HG03439 (cell line): ENCODE data around the gene PDGFC.

ENCODE experiments used
- ATAC-seq: cut with Tn5 transposase; IDR thresholded peaks from one replicate; pipeline ENCODE4 v1.9.1; 2021; ENCODE audit warnings: mild to moderate bottlenecking, moderate library complexity; ENCODE audit not compliant: unreplicated experiment

Gene PDGFC, protein sequence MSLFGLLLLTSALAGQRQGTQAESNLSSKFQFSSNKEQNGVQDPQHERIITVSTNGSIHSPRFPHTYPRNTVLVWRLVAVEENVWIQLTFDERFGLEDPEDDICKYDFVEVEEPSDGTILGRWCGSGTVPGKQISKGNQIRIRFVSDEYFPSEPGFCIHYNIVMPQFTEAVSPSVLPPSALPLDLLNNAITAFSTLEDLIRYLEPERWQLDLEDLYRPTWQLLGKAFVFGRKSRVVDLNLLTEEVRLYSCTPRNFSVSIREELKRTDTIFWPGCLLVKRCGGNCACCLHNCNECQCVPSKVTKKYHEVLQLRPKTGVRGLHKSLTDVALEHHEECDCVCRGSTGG

DNA sequence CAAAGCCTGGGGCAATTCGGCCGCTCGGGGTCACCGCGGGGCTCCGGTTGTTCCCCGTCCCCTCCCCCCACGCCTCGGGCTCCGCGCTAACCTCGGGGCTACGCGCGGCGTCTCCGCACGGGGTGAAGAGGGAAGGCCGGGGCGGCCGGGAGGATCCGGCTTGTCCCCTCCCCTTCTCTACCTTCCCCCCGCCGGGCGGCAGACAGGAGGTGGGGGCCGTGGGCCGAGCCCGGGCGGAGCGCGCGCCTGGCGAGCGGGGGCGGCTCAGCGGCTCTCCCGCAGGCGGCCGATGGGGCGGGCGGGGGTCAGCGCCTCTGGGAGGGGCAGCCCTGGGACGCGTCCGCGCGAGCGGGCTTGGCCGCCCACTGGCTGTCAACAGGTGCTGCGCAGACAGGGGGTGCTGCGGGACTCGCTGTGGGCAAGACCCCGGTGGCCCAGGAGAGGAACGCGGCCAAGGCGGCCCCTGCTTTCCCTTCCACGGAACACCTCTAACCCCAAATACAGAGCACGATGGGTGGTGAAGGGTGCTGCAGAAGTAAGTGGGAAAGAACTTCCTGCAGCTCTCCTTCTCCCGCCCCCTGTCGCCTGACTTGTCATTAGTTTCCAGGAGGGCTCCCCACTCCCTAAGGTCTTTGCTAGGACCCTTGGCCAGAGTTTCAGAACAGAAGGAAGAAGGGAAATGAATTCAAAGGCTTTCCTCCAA lies at the start of gene PDGFC:
Gene PDGFC, minus strand, starts transcription at position 124 of the 703 bp plus-strand sequence. CDS start 896 bp downstream, outside the sequence.
- ATAC-seq, result no peak

DNA sequence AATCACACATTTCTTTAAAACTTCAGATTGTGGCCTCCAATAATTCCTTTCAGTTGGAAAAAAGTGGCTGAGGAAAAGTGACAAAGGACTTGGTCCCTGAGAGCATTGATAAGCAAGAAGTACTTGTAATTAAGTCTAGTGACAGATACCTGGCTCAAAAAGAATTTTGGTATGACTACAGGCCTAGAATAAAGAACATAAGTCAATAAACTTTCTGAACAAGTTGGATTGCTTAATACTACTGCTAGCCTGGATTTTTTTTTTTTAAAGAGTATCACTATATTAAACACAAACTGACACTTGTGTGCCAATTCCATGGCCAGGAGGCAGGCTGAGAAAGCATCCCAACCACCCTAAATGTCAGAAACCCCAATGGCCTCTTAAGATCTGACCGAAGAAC lies 49.3 kb upstream of the PDGFC start:
- ATAC-seq, result no peak

DNA sequence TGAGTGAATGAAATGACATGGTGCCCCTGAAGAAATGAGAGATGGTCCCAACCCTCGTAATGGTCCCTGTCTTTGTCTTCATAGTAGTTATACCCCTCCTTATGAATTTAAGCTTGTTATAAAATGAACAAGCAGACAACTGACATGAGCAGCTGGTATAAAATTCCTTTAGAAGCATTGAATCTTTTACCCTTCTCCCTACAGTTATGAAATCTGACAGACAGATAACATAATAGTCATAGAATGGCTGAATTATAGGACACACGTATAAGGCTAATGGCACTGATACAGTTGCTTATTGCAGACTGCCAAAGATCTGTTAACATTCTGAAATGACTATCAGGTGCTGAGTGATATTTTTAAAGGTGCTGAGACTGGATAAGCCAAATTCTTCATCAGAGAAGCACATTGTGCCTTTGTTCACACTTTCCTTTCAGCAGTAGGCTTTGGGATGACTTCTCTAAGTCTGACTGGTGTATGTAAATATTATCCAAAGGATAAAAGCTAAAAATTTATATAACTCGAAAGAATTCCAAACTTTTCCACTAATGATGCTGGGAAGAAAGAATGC lies 47.4 kb upstream of the PDGFC start:
- ATAC-seq, result no peak

DNA sequence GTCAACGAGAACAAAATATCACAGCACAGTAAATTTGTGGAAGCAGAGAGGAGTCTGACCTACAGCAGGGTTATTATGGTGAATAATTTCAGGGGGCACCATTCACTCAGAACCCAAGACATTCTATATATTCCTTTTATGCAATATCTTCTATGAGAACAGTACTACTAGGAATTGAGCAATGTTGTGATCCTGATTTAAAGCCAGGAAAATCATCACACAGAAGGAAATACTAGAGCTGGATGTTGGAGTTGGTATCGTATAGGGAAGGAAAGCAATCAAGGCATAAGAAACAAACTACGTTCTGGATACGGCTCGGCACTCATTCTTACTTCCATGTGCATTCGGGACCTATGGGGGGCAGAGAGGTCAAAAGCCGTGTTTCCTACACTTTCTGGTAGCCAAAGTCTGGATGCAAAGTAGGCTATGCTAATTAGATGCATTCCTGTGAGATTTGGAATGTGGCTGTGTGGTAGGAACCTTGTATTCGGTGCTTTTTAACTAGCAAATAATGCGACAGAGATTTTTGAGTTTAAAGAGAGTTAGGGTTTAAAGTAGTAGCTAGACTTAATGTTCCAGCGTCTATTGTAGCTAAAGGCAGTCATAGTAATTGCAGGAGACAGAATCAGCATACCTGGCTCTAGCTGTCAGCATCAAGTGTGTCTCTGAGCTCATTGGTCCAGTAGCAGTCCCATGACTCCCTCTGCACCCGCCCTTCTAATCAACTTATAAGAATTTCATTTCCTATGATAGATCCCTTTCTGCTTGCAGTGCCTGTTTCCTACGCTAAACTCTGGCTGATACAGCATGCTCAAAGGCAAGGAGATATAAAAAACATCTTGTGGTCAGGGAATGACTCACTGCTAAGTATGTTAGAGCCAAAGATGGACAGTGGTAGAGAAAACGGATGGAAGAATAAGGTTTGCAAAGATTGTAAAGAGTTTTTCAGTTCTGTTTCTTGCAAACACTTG lies 43.3 kb upstream of the PDGFC start:
- ATAC-seq, result no peak

DNA sequence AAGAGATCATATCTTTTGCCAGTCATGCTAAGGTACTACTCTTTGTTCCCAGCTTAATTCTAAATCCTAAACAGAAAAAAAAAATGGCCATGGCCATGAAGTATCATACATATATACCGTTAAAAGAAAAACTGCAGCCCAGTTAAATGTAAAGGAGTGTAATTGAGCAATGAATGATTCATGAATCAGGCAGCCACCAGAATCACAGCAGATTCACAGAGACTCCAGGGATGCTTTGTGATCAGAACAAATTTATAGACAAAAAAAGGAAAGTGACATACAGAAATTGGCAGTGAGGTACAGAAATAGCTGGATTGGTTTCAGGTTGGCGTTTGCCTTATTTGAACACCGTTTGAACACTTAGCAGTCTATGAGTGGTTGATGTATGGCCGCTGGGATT lies 42.1 kb upstream of the PDGFC start:
- ATAC-seq, result no peak

DNA sequence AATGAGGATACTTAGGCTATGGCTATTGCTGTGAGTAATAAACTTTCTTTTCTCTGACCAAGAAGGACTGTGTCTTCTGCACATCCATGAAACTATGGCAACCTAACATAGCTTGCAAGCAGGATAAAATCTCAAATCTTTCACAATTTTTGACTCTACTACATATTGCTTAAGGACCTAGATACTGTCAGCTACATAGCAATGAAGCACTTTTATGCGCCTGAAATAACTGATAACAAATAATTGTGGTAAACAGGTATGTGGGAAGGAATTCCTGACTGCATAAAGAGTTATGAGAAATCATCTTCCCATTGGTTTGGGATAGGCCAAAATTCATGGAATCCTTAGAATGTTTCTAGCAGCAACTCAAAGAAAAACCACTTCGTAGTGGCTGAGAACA lies 41.2 kb upstream of the PDGFC start:
- no peak for ATAC-seq

DNA sequence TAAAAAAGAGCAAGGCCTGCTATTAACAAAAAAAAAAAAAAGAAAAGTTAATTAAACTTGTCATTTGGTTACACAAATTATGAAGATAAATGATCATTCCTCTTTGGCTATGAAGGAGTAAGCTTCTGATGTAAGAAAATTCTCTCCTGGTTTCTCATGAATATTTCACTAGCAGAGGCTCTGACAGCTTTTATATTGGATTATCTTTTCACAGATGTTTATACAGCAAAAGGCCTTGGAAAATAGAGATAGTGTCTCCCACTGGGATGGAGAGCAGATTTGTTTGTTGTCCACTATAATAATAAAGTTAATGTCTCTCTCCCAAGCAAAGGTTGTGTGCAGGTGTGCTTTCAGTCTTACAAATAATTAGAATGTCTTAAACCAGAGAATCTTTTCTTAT lies 40.7 kb upstream of the PDGFC start:
- no peak for ATAC-seq

DNA sequence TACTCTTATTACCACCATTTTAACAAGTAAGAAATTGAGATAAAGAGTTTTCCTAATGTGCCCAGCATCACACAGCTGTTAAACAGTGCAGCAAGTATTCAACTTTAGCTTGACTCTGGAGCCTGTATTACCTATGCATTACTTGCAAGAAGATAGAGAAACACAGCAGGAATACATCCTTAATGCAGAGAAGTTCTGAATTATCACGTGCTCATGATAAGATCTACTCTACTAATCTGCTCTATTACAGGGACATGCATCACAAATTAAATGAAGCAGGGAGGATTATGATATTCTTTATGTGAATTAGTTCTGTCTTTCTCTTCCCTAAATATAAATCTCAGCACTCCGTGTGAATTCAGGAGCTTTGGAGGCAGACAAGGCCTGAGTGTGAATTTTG lies 39.0 kb upstream of the PDGFC start:
- no peak for ATAC-seq

DNA sequence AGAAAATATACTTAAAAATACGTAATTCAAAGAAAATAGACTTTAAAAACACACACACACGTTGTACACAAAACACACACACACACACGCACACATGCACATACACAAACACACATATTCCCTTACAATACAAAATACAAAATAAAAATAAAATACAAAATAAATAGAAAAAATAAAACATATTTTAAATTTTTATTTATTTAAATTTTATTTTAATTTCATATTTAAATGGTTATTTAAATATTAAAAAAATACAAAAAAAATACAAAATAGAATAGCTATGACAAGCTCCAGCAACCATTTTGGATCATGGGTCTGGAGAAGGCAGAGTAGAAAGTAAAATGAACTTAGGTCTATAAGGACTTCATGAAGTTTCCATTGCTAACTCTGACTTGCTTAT lies 34.2 kb upstream of the PDGFC start:
- ATAC-seq, result no peak

DNA sequence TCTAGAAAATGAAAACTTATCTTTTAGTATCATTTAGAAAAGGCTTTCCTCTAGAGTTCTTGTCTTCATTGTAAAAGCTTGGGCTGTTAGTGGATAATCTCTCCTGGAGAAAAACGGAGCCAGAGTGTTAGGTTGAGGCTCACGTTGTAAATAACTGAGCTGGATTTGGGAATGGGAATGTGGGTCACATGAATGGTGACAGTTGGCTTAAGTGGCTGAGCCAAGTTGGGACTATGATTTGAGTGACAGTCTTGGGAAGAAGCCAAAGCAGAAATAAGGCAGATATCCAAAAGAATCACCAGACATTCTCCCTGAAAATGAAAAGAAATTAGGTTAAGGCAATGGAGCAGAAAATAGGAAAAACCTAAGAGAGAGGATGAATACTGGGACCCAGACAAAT lies 33.6 kb upstream of the PDGFC start:
- ATAC-seq, result no peak

DNA sequence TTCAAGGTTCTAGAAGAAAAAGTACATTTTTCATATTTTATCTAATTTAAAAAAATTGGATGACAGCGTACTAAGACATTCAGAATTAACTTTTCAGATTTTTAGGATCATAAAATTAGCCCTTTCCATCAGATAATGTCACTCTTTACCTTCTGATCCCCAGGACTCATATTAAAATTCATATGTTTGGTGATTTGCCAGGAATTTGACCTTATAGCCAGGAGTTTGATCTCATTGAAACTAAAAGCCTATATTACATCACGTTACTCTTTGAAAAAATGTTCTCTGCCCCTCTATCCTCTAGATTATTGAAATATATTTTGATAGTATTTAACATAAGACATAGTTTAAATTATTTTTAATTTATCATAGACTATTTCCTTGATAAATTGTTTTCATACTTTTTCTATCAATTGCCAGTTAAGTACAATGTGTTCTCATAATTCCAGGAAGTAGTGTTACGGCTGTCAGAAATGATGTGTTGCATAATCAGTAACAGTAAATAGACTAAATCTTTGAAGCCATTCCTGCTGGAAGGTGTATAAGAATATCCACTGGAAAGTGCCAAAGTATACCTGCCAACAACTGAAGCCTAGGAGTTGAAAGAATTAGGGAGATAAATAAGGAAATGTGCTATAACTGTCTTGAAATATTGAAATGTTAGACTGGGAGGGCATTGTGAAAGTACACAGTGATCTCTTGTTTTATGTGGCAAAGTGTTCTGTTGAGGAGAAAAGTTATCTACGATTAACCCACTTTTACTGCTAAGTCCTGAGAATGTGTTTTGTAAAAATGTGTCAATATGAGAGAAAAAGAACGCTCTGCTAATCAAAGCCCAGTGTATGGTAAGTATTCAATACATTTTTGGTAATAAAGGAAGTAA lies 32.9 kb upstream of the PDGFC start:
- ATAC-seq, result no peak

DNA sequence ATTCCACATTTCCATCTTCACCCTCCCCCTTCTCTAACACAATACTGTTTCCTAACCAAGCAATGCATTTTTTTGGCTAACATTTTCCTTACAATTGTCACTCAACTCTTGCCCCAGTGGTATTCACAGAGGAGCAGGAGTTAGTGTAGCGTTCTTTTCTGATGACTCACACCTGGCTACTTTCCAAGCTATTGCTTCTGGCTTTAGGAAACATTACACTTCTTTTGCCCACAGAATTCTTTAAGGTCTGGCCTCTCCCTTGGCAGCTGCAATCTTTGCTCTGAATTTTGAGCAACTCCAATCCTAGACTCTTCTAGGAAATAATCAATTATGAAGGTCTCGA lies 27.5 kb upstream of the PDGFC start:
- no peak for ATAC-seq

DNA sequence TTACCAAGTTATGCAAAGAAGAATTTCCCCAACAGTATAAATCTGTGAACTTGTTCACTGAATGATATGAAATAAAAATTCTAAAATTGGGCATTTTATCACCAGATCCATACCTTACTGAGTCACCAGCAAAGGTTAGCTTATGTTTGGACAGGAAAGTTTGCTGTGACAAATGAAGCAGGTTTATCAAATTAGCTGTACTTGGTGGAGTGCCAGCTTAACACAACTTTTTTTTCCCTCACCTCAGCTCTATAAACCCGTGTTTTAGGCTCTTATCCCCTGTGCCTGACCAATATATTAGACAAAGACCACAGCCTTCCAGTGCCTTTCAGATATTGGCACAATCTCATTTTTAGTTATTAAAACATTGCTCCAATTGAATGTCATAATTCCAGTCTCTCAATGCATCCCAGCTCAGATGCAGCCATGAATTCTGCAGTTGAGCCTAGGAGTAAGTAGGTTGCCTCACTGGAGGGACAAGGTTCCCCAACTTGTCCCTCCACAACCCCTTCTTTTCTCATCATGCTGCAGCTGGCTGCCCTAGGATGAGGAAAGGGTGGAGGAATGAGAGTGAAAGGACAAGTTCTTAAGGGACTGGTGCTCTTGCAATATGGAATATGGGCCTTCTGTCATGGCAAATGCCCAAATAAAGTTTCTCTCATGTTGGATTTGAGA lies 27.0 kb upstream of the PDGFC start:
- ATAC-seq, result no peak

DNA sequence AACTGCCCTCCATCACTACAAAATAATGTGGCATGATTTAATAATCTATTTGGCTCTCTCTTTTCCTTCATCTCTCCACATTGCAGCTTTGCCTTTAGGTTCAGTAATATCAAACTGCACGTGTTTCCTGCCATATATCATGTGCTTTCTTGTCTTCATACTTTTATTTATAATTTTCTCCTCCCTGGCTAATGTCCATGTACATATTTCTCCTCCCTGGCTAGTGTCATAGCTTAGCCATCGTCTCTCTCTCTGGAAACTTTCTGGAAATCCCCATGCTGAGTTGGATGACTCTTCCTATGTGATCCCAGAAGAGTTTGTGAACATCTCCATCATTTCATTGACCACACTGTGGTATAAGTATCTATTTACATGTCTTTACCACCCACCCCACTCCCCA lies 21.3 kb upstream of the PDGFC start:
- ATAC-seq, result no peak

DNA sequence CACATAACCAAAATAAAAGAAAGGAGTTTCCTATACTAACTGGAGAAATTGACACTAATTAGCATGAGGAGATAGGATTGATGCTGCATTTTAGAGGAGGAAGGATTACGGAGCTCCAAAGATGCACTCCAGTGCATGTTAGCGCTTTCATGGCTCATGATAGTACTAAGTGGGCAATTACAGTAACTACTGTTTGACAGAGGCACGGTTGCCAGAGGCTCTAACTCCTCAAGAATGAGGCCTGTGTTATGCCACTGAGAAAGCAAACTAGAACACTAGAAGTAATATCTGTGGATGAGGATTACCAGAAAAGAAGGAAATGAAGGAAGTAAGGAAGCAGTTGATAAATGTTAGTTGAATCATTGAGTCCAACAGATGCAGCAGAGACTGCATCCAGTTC lies 19.6 kb upstream of the PDGFC start:
- no peak for ATAC-seq

DNA sequence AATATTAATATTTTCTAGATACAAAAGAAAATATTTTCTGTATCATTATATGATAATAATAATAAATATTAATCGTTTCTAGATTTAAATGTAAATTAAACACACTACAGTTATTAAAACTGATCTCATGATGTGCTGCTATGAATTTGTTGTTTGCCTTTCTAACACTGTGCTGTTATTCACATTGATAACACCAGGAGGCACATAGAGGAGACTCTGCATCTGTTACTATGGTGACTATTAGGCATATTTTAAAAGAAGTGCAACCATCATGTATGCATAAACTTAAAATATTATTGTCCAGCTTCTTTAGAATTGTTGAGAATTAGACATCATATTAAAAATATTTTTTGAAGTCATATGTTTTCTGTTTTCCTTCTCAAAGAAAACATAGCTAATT lies 11.8 kb upstream of the PDGFC start:
- ATAC-seq, result no peak

DNA sequence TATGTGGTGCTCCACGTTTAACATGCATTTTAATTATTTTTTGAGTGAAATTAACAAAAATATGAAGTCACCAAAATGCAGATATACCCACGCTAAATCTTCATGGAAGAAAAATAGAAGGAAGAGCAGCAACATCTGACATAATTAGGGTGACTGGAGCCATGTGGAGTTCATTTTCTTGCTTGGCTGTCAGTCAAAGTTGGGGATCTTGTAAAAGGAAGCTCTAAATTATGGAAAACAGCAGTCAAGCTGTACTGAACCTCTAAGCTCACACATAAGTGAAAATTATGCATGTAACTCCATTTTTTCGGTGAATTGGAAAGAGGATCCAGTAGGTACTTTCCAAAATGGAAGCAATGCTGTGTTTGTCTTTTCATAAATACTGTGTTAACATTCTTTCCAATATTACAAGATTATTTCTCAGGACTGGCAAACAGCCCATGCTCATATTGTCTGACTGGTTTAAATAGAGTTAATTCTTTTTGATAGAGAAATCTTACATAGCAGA lies 9.7 kb upstream of the PDGFC start:
- no peak for ATAC-seq

DNA sequence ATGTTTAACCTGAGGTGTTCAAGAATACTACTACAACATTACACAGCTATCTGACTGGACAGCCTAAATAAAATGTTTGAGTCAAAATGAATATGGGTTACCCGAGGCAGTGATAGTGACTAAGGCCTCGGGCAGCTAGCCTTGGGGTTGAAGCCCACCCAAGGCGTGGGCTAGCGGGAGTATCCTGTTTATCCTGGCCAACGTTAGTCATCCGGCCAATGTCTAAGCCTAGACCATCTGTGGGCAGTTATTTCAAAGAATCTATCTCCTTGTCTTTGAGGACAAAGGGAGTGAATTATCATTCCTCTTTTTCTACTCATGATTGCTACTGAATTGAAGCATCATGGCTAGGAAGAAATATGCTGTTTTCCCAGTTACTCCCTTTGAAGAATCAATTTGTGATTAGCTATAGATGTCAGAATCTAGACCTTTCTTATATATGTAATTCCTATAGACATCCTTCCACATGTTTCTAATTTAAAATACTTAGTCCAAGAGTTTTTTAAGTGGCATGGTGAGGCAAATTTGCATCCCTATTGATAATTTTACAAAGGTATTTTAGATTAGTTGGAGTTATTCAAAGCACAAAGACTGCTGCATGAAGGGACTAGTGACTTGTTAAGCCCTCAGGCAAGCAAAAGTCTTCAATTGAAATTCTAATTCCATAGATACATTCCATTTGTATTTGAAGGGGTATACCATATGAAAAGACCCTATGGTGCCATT lies 6.0 kb upstream of the PDGFC start:
- no peak for ATAC-seq

DNA sequence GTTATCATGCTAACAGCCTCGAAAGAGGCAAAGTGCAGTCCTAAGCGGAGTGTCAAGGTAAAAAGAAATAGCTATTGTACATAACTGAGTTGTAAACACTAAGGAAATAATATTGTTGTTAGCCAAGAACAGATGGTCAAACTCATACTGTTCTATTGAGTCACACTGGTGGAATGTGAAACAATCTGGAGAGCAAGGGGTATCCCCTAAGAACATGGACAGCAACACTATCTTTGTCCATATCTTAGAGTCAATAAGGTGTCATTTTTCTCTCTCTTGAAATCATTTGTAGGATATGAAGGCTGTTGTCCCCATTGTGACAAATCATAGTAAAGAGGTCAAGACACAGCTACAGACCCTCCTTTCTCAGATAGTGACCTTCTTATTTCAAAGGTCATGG lies 4.5 kb upstream of the PDGFC start:
- no peak for ATAC-seq
